Measurements from ENCODE around the gene RPAP2.
"Not testable (repeated sequence)": the region's sequence is repeated elsewhere in the genome, so short reads cannot be mapped to it uniquely, and the experiment has no call there.

Gene RPAP2

GRCh38 chr1:92377991-92378390, 79.1 kb downstream of the RPAP2 start:
- DNase-seq, result not testable (repeated sequence)

- no peak for DNase-seq
Observed at GRCh38 chr1:92380867-92381266, 82.0 kb downstream of the RPAP2 start.

- not testable (repeated sequence) for DNase-seq
Observed at GRCh38 chr1:92393966-92394365, 95.1 kb downstream of the RPAP2 start.

- DNase-seq, result no peak
Observed at GRCh38 chr1:92398519-92398918, 99.7 kb downstream of the RPAP2 start.

- DNase-seq, result no peak
Observed at GRCh38 chr1:92399076-92399475, 100.2 kb downstream of the RPAP2 start.

- DNase-seq, result no peak
Observed at GRCh38 chr1:92404661-92405060, 105.8 kb downstream of the RPAP2 start.

GRCh38 chr1:92408825-92409224, 110.0 kb downstream of the RPAP2 start:
- DNase-seq, result no peak

- peak; percentile 31 for DNase-seq
Observed at GRCh38 chr1:92409946-92410549, 111.2 kb downstream of the RPAP2 start.

GRCh38 chr1:92410706-92411105, 111.8 kb downstream of the RPAP2 start:
- DNase-seq, result peak; percentile 67

GRCh38 chr1:92411511-92411910, 112.7 kb downstream of the RPAP2 start:
- peak; percentile 44 for DNase-seq

GRCh38 chr1:92419642-92420041, 120.8 kb downstream of the RPAP2 start:
- DNase-seq, result no peak

- DNase-seq, result no peak
Observed at GRCh38 chr1:92424381-92424780, 125.5 kb downstream of the RPAP2 start.

GRCh38 chr1:92425617-92426016, 126.8 kb downstream of the RPAP2 start:
- DNase-seq, result no peak

GRCh38 chr1:92430030-92430429, 131.2 kb downstream of the RPAP2 start:
- no peak for DNase-seq

- DNase-seq, result not testable (repeated sequence)
Observed at GRCh38 chr1:92434572-92434971, 135.7 kb downstream of the RPAP2 start.

GRCh38 chr1:92439291-92439690, 140.4 kb downstream of the RPAP2 start:
- DNase-seq, result no peak

- no peak for DNase-seq
Observed at GRCh38 chr1:92441316-92441696, 142.4 kb downstream of the RPAP2 start.

GRCh38 chr1:92441697-92442342, 143.0 kb downstream of the RPAP2 start:
- DNase-seq, result no peak

GRCh38 chr1:92442351-92442750, 143.5 kb downstream of the RPAP2 start:
- no peak for DNase-seq

GRCh38 chr1:92443893-92444292, 145.0 kb downstream of the RPAP2 start:
- DNase-seq, result no peak

GRCh38 chr1:92444351-92444750, 145.5 kb downstream of the RPAP2 start:
- no peak for DNase-seq

GRCh38 chr1:92445865-92446264, 147.0 kb downstream of the RPAP2 start:
- DNase-seq, result no peak

GRCh38 chr1:92446546-92446945, 147.7 kb downstream of the RPAP2 start:
- no peak for DNase-seq

GRCh38 chr1:92447033-92447681, 148.3 kb downstream of the RPAP2 start:
- DNase-seq, result no peak

All from CD4-positive, alpha-beta T cell treated with Interleukin-6 for 4 hours (primary cell).